OCI-LY1 (cell line): ENCODE results near the gene DPF3.

Experiments
- EZH2 ChIP-seq: fragments of 200-600 bp; sonication (generic), shearing (Covaris generic); IDR thresholded peaks from 2 replicates; pipeline ENCODE4 v1.8.0; 2017; ENCODE audit warnings: borderline replicate concordance, mixed run types, mild to moderate bottlenecking, antibody characterized with exemption, low read length, moderate library complexity, mixed read lengths
- TF ChIP-seq, protein P1 (sequence below): fragments of 200-600 bp; sonication (generic), shearing (Covaris generic); IDR thresholded peaks from 2 replicates; pipeline ENCODE4 v1.5.1; 2017; ENCODE audit warnings: mild to moderate bottlenecking, antibody characterized with exemption, low read length, moderate library complexity, mixed read lengths

- TF ChIP-seq, protein P1, sequence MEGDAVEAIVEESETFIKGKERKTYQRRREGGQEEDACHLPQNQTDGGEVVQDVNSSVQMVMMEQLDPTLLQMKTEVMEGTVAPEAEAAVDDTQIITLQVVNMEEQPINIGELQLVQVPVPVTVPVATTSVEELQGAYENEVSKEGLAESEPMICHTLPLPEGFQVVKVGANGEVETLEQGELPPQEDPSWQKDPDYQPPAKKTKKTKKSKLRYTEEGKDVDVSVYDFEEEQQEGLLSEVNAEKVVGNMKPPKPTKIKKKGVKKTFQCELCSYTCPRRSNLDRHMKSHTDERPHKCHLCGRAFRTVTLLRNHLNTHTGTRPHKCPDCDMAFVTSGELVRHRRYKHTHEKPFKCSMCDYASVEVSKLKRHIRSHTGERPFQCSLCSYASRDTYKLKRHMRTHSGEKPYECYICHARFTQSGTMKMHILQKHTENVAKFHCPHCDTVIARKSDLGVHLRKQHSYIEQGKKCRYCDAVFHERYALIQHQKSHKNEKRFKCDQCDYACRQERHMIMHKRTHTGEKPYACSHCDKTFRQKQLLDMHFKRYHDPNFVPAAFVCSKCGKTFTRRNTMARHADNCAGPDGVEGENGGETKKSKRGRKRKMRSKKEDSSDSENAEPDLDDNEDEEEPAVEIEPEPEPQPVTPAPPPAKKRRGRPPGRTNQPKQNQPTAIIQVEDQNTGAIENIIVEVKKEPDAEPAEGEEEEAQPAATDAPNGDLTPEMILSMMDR: no peak
- no peak for TF ChIP-seq EZH2
These were observed 284.5 kb downstream of the DPF3 start for GRCh38 chr14:72609205-72609916.
